BE2C (cell line): ENCODE measurements around the gene BUB3. TPM values are rescaled to one million over a fixed set of nuclear protein-coding genes. Genes with fewer than 3 reads are reported as not detected.

Experiments used
- DNase-seq: peaks from one replicate; pipeline ENCODE4 v3.0.0-alpha.2; 2020
- H3K27me3 ChIP-seq: fragments of 250-450 bp; sonication (Bioruptor Pico); 2 replicates; pipeline ENCODE4 v1.5.1; 2020; ENCODE audit warnings: mild to moderate bottlenecking
- H3K36me3 ChIP-seq: fragments of 250-450 bp; sonication (Bioruptor Pico); 2 replicates; pipeline ENCODE4 v1.5.1; 2020; ENCODE audit warnings: mild to moderate bottlenecking
- H3K4me1 ChIP-seq: fragments of 250-450 bp; sonication (Bioruptor Pico); 2 replicates; pipeline ENCODE4 v1.5.1; 2020
- H3K4me3 ChIP-seq: 2 replicates; pipeline ENCODE4 v1.5.1; 2011; ENCODE audit warnings: low read depth, low read length
- H3K9me3 ChIP-seq: fragments of 250-450 bp; sonication (Bioruptor Pico); 2 replicates; pipeline ENCODE4 v1.5.1; 2020
- CTCF ChIP-seq: IDR thresholded peaks from 2 replicates; pipeline ENCODE4 v1.5.1; 2012; ENCODE audit warnings: mild to moderate bottlenecking, low read depth, low read length
- polyA plus RNA-seq: library from polyadenylated mRNA; unstranded; fragments of >200 nt; gene quantifications from one replicate; pipeline ENCODE4 v1.2.1, GENCODE V29; 2012; ENCODE audit warnings: low read depth, missing spikeins; ENCODE audit not compliant: insufficient read length, insufficient read depth

The BUB3 gene
- 166 TPM for polyA plus RNA-seq

- 0 out of 2 replicates have a peak, but pooled peaks cover 2% of the 10 kb centered on the region for H3K9me3 ChIP-seq
- H3K4me3 ChIP-seq = peak within 1 kb of the TSS; percentile 93
- peaks cover 3% of the 10 kb centered on the region; the same call in 1 of the 2 replicates for H3K4me1 ChIP-seq
Observed at GRCh38 chr10:123154092-123154710, at the start of gene BUB3. Gene BUB3 (plus strand): TSS chr10:123154402. CDS start chr10:123154918, 516 bp downstream.

GRCh38 chr10:123109466-123109865, 44.7 kb upstream of the BUB3 start:
- Histone ChIP-seq H3K9me3 (no peaks in the 10 kb centered on the region), H3K4me3 (no peak overlapping the region), H3K4me1 (no peaks in the 10 kb centered on the region), H3K36me3 (no peaks in the 10 kb centered on the region), H3K27me3 (peaks cover 15% of the 10 kb centered on the region)
- DNase-seq = no peak
- TF ChIP-seq CTCF = no peak

More at GRCh38 chr10:123154092-123154710, at the start of gene BUB3:
- DNase-seq = peak; percentile 95
- no peak for TF ChIP-seq CTCF
- peaks cover 12% of the 10 kb centered on the region for H3K27me3 ChIP-seq
- peaks cover 42% of the 10 kb centered on the region for H3K36me3 ChIP-seq

GRCh38 chr10:123117644-123118417, 36.4 kb upstream of the BUB3 start:
- no peak for TF ChIP-seq CTCF
- no peaks in the 10 kb centered on the region for H3K36me3 ChIP-seq
- no peaks in the 10 kb centered on the region for H3K9me3 ChIP-seq
- DNase-seq = no peak
- H3K27me3 ChIP-seq = peaks cover 14% of the 10 kb centered on the region
- no peaks in the 10 kb centered on the region for H3K4me1 ChIP-seq
- H3K4me3 ChIP-seq = no peak overlapping the region

- Histone ChIP-seq H3K4me3 (no peak overlapping the region), H3K27me3 (peaks cover 13% of the 10 kb centered on the region; the same call in 1 of the 2 replicates), H3K9me3 (no peaks in the 10 kb centered on the region), H3K4me1 (no peaks in the 10 kb centered on the region), H3K36me3 (no peaks in the 10 kb centered on the region)
- no peak for DNase-seq
- no peak for TF ChIP-seq CTCF
Observed at GRCh38 chr10:123119081-123119480, 35.1 kb upstream of the BUB3 start.

- H3K9me3 ChIP-seq = no peaks in the 10 kb centered on the region
- no peaks in the 10 kb centered on the region for H3K36me3 ChIP-seq
- H3K27me3 ChIP-seq = peaks cover 56% of the 10 kb centered on the region
- H3K4me3 ChIP-seq = no peak overlapping the region
- H3K4me1 ChIP-seq = no peaks in the 10 kb centered on the region
- DNase-seq = no peak
- no peak for TF ChIP-seq CTCF
Observed at GRCh38 chr10:123126246-123126645, 28.0 kb upstream of the BUB3 start.
